PFSK-1 (cell line): Measurements from ENCODE around the gene RAG2.

Source experiments
- FOXP2 ChIP-seq: optimal IDR thresholded peaks from 2 replicates; pipeline ENCODE3; 2011; ENCODE audit warnings: borderline replicate concordance, control low read depth, inconsistent platforms; ENCODE audit not compliant: insufficient read depth; ENCODE audit errors: extremely low read length, extremely low read depth
- POLR2AphosphoS5 ChIP-seq: IDR thresholded peaks from 2 replicates; pipeline ENCODE4 v1.6.1; 2012; ENCODE audit warnings: low read depth, mild to moderate bottlenecking, control low read depth, low read length, moderate library complexity
- SIN3A ChIP-seq: IDR thresholded peaks from 2 replicates; pipeline ENCODE4 v1.6.1; 2012; ENCODE audit warnings: mild to moderate bottlenecking, low read length, moderate library complexity, borderline replicate concordance; ENCODE audit not compliant: insufficient read depth
- TAF1 ChIP-seq: IDR thresholded peaks from 2 replicates; pipeline ENCODE4 v1.6.1; 2012; ENCODE audit warnings: low read length, control low read depth, borderline replicate concordance; ENCODE audit not compliant: insufficient read depth
- TF ChIP-seq, protein P1 (sequence below), 2 experiments: IDR thresholded peaks; 2 replicates each; pipeline versions ENCODE4 v1.6.1 to v1.8.0; 2011 to 2012; ENCODE audit warnings: low read depth in 2 of 2, low read length in 2 of 2, control low read depth in 1 of 2, inconsistent platforms in 1 of 2, mild to moderate bottlenecking in 1 of 2, moderate library complexity in 1 of 2; ENCODE audit not compliant: insufficient read depth in 1 of 2

DNA sequence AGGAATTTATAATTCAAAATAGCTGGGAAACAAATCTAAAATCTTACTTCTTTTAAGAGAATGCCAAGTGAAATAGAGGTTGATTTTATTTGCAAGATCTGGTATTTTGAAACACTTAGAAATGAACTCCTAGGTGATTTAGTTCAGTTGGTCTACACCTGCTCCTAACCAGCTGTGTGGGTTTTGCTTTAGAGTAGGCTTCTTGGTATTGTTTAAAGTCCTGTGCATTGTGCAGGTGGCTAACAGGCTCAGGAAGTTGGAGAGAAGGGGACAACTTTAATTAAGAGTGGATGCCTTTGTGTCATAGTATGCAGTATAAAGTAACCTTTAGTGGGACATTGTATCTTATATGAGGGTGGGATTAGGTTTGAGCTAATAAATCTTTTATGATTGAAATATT is 4.1 kb upstream of the RAG2 start:
- TF ChIP-seq FOXP2 (no peak), POLR2AphosphoS5 (no peak), TAF1 (no peak), SIN3A (no peak)
- TF ChIP-seq, protein P1, sequence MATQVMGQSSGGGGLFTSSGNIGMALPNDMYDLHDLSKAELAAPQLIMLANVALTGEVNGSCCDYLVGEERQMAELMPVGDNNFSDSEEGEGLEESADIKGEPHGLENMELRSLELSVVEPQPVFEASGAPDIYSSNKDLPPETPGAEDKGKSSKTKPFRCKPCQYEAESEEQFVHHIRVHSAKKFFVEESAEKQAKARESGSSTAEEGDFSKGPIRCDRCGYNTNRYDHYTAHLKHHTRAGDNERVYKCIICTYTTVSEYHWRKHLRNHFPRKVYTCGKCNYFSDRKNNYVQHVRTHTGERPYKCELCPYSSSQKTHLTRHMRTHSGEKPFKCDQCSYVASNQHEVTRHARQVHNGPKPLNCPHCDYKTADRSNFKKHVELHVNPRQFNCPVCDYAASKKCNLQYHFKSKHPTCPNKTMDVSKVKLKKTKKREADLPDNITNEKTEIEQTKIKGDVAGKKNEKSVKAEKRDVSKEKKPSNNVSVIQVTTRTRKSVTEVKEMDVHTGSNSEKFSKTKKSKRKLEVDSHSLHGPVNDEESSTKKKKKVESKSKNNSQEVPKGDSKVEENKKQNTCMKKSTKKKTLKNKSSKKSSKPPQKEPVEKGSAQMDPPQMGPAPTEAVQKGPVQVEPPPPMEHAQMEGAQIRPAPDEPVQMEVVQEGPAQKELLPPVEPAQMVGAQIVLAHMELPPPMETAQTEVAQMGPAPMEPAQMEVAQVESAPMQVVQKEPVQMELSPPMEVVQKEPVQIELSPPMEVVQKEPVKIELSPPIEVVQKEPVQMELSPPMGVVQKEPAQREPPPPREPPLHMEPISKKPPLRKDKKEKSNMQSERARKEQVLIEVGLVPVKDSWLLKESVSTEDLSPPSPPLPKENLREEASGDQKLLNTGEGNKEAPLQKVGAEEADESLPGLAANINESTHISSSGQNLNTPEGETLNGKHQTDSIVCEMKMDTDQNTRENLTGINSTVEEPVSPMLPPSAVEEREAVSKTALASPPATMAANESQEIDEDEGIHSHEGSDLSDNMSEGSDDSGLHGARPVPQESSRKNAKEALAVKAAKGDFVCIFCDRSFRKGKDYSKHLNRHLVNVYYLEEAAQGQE (IDR thresholded peaks at IDR 0.05; ENCODE audit: insufficient read depth in 1 of 2, low read depth in 2 of 2, low read length in 2 of 2) = no peak
